ENCODE results near the gene CFTR.

GRCh38 chr7:117544061-117544460 lies 64.2 kb downstream of the CFTR start:
- TF ChIP-seq, protein P1, sequence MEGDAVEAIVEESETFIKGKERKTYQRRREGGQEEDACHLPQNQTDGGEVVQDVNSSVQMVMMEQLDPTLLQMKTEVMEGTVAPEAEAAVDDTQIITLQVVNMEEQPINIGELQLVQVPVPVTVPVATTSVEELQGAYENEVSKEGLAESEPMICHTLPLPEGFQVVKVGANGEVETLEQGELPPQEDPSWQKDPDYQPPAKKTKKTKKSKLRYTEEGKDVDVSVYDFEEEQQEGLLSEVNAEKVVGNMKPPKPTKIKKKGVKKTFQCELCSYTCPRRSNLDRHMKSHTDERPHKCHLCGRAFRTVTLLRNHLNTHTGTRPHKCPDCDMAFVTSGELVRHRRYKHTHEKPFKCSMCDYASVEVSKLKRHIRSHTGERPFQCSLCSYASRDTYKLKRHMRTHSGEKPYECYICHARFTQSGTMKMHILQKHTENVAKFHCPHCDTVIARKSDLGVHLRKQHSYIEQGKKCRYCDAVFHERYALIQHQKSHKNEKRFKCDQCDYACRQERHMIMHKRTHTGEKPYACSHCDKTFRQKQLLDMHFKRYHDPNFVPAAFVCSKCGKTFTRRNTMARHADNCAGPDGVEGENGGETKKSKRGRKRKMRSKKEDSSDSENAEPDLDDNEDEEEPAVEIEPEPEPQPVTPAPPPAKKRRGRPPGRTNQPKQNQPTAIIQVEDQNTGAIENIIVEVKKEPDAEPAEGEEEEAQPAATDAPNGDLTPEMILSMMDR (conservative IDR thresholded peaks at IDR 0.05), result no peak
- no peak for TF ChIP-seq EZH2 (IDR thresholded peaks at IDR 0.05; ENCODE audit: low read depth)

All from PC-9 (cell line).